HG02759 (cell line): ENCODE data around the gene ADARB1.

Source experiments
- ATAC-seq: cut with Tn5 transposase; IDR thresholded peaks from one replicate; pipeline ENCODE4 v1.9.1; 2021; ENCODE audit warnings: mild to moderate bottlenecking, moderate library complexity; ENCODE audit not compliant: unreplicated experiment

ADARB1 gene

GRCh38 chr21:45037986-45038385 lies 36.4 kb upstream of the ADARB1 start:
- ATAC-seq: no peak

- ATAC-seq: no peak
Observed at GRCh38 chr21:45039317-45040156, 34.8 kb upstream of the ADARB1 start.

GRCh38 chr21:45040157-45040711 lies 34.1 kb upstream of the ADARB1 start:
- no peak for ATAC-seq

- ATAC-seq: no peak
Observed at GRCh38 chr21:45040739-45041138, 33.6 kb upstream of the ADARB1 start.

- ATAC-seq: no peak
Observed at GRCh38 chr21:45041351-45041805, 33.0 kb upstream of the ADARB1 start.

GRCh38 chr21:45041984-45042663 lies 32.3 kb upstream of the ADARB1 start:
- no peak for ATAC-seq

- ATAC-seq: no peak
Observed at GRCh38 chr21:45042664-45043161, 31.7 kb upstream of the ADARB1 start.

- no peak for ATAC-seq
Observed at GRCh38 chr21:45043541-45044020, 30.8 kb upstream of the ADARB1 start.

GRCh38 chr21:45045481-45045880 lies 28.9 kb upstream of the ADARB1 start:
- no peak for ATAC-seq

GRCh38 chr21:45047257-45047656 lies 27.1 kb upstream of the ADARB1 start:
- ATAC-seq: no peak

- no peak for ATAC-seq
Observed at GRCh38 chr21:45048026-45048698, 26.2 kb upstream of the ADARB1 start.

- ATAC-seq: no peak
Observed at GRCh38 chr21:45048968-45049367, 25.4 kb upstream of the ADARB1 start.

- no peak for ATAC-seq
Observed at GRCh38 chr21:45049714-45050344, 24.6 kb upstream of the ADARB1 start.

GRCh38 chr21:45050345-45050796 lies 24.0 kb upstream of the ADARB1 start:
- no peak for ATAC-seq

- ATAC-seq: no peak
Observed at GRCh38 chr21:45050797-45051489, 23.4 kb upstream of the ADARB1 start.

- ATAC-seq: no peak
Observed at GRCh38 chr21:45051580-45052434, 22.6 kb upstream of the ADARB1 start.

- no peak for ATAC-seq
Observed at GRCh38 chr21:45052960-45053359, 21.4 kb upstream of the ADARB1 start.

- no peak for ATAC-seq
Observed at GRCh38 chr21:45053561-45054226, 20.7 kb upstream of the ADARB1 start.
